ENCODE data around the gene CCDC106. TPM values are rescaled to one million over a fixed set of nuclear protein-coding genes. Genes with fewer than 3 reads are reported as not detected.
A peak's percentile ranks its signal among the peaks of the same experiment; 100 is the strongest.

CCDC106 gene
- total RNA-seq, 4 donors from 2014 or later, result 8.1 to 17.4 (median 14.0) TPM

- Histone ChIP-seq H3K36me3 (peaks cover 0 to 61% (median 0%) of the 10 kb centered on the region in 3 donors), H3K27me3 (no peaks in the 10 kb centered on the region), H3K27ac (no peak overlapping the region), H3K4me3 (no peak overlapping the region), H3K4me1 (peaks cover 4 to 53% (median 12%) of the 10 kb centered on the region in 4 donors), H3K9me3 (no peaks in the 10 kb centered on the region)
- no peak for DNase-seq
- no peak for TF ChIP-seq CTCF (IDR thresholded peaks at IDR 0.05)
- TF ChIP-seq POLR2A (IDR thresholded peaks at IDR 0.05), result no peak
Observed at GRCh38 chr19:55672418-55672817, 24.4 kb downstream of the CCDC106 start.

- Histone ChIP-seq H3K27ac (no peak overlapping the region), H3K36me3 (peaks cover 0 to 52% (median 0%) of the 10 kb centered on the region in 3 donors), H3K27me3 (no peaks in the 10 kb centered on the region), H3K9me3 (no peaks in the 10 kb centered on the region), H3K4me1 (peaks cover 4 to 54% (median 17%) of the 10 kb centered on the region in 4 donors), H3K4me3 (no peak overlapping the region)
- TF ChIP-seq CTCF (IDR thresholded peaks at IDR 0.05), result no peak
- no peak for TF ChIP-seq POLR2A (IDR thresholded peaks at IDR 0.05)
- DNase-seq, result no peak
Observed at GRCh38 chr19:55673465-55673864, 25.5 kb downstream of the CCDC106 start.

- Histone ChIP-seq H3K36me3 (peaks cover 0 to 52% (median 0%) of the 10 kb centered on the region in 3 donors), H3K27ac (peak overlapping the region in 3 of 4 donors; percentile 93 to 97 (median 94)), H3K4me3 (no peak overlapping the region), H3K27me3 (no peaks in the 10 kb centered on the region), H3K9me3 (no peaks in the 10 kb centered on the region), H3K4me1 (peaks cover 4 to 54% (median 18%) of the 10 kb centered on the region in 4 donors)
- DNase-seq, result no peak
- no peak for TF ChIP-seq POLR2A (IDR thresholded peaks at IDR 0.05)
- no peak for TF ChIP-seq CTCF (IDR thresholded peaks at IDR 0.05)
Observed at GRCh38 chr19:55673889-55674288, 25.9 kb downstream of the CCDC106 start.

GRCh38 chr19:55674459-55674840 lies 26.4 kb downstream of the CCDC106 start:
- Histone ChIP-seq H3K4me3 (peak overlapping the region; percentile 74 to 94 (median 86)), H3K27me3 (no peaks in the 10 kb centered on the region), H3K9me3 (no peaks in the 10 kb centered on the region), H3K4me1 (peaks cover 4 to 54% (median 22%) of the 10 kb centered on the region in 4 donors), H3K27ac (peak overlapping the region; percentile 93 to 97 (median 94)), H3K36me3 (peaks cover 0 to 52% (median 0%) of the 10 kb centered on the region in 3 donors)
- no peak for DNase-seq
- no peak for TF ChIP-seq CTCF (IDR thresholded peaks at IDR 0.05)
- no peak for TF ChIP-seq POLR2A (IDR thresholded peaks at IDR 0.05)

GRCh38 chr19:55674841-55675660 lies 27.0 kb downstream of the CCDC106 start, which contains the start of gene EPN1:
EPN1 (plus strand) TSS chr19:55675226; CDS start chr19:55678628, 3,402 bp downstream.
- no peaks in the 10 kb centered on the region for H3K27me3 ChIP-seq
- peak; percentile 96 to 99 (median 98) for DNase-seq
- no peaks in the 10 kb centered on the region for H3K9me3 ChIP-seq
- H3K27ac ChIP-seq, result peak within 1 kb of the TSS; percentile 93 to 97 (median 94)
- peak within 1 kb of the TSS; percentile 74 to 94 (median 86) for H3K4me3 ChIP-seq
- peak in 1 of 6 experiments; percentile 23 for TF ChIP-seq CTCF (IDR thresholded peaks at IDR 0.05)
- peak; percentile 58 to 66 for TF ChIP-seq POLR2A (IDR thresholded peaks at IDR 0.05)
- H3K36me3 ChIP-seq, result peaks cover 0 to 52% (median 0%) of the 10 kb centered on the region in 3 donors
- H3K4me1 ChIP-seq, result peaks cover 4 to 57% (median 25%) of the 10 kb centered on the region in 4 donors

All from Peyer's patch (tissue), 4 donors.